PC-3 (cell line): ENCODE results near the gene ZNF326.
"Not testable (repeated sequence)": the region's sequence is repeated elsewhere in the genome, so short reads cannot be mapped to it uniquely, and the experiment has no call there.

ENCODE experiments used
- EZH2phosphoT487 ChIP-seq: fragments of 300-600 bp; sonication (generic); IDR thresholded peaks from 2 replicates; pipeline ENCODE4 v1.6.1; 2018; ENCODE audit warnings: mild to moderate bottlenecking, antibody characterized with exemption, low read length, borderline replicate concordance
- TF ChIP-seq, protein P1 (sequence below): fragments of 300-600 bp; sonication (generic); conservative IDR thresholded peaks from 2 replicates; pipeline ENCODE4 v1.5.1; 2017; ENCODE audit warnings: antibody characterized with exemption, low read depth, mild to moderate bottlenecking, low read length

- not testable (repeated sequence) for TF ChIP-seq EZH2phosphoT487
- TF ChIP-seq, protein P1, sequence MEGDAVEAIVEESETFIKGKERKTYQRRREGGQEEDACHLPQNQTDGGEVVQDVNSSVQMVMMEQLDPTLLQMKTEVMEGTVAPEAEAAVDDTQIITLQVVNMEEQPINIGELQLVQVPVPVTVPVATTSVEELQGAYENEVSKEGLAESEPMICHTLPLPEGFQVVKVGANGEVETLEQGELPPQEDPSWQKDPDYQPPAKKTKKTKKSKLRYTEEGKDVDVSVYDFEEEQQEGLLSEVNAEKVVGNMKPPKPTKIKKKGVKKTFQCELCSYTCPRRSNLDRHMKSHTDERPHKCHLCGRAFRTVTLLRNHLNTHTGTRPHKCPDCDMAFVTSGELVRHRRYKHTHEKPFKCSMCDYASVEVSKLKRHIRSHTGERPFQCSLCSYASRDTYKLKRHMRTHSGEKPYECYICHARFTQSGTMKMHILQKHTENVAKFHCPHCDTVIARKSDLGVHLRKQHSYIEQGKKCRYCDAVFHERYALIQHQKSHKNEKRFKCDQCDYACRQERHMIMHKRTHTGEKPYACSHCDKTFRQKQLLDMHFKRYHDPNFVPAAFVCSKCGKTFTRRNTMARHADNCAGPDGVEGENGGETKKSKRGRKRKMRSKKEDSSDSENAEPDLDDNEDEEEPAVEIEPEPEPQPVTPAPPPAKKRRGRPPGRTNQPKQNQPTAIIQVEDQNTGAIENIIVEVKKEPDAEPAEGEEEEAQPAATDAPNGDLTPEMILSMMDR, result not testable (repeated sequence)
These were observed 12.1 kb upstream of the ZNF326 start for GRCh38 chr1:89982846-89983245.
